Measurements from ENCODE around the gene KXD1. TPM values are rescaled to one million over a fixed set of nuclear protein-coding genes. Genes with fewer than 3 reads are reported as not detected.

KXD1 gene
- total and polyA plus RNA-seq, 2 donors (not counting 1 experiment from before 2014, with no cell fraction given) = 90.0 to 166 TPM

- no peaks in the 10 kb centered on the region for H3K9me3 Mint-ChIP-seq (ENCODE audit: insufficient read depth)
- peak within 1 kb of the TSS; percentile 66 for H3K4me3 Mint-ChIP-seq
Observed at GRCh38 chr19:18606281-18607225, 48.9 kb downstream of the KXD1 start, which contains the start of gene CRLF1. Gene CRLF1, minus strand, starts transcription at chr19:18606799. Its CDS starts 143 bp downstream, at chr19:18606656.

More at GRCh38 chr19:18606281-18607225, 48.9 kb downstream of the KXD1 start, which contains the start of gene CRLF1:
- ChIA-PET CTCF (no interaction called here), POLR2A (no interaction called here)
- WGBS (ENCODE audit: insufficient coverage) = 2% methylated on average over 90 of the region's 116 CpGs
- no peak within 1 kb of the TSS for H3K27ac Mint-ChIP-seq
- Histone ChIP-seq H3K79me2 (ENCODE audit: control insufficient read depth, insufficient read depth, low read length) (no peaks in the 10 kb centered on the region), H3K4me3 (ENCODE audit: control extremely low read depth in 1 of 5, extremely low read depth in 1 of 5, insufficient read depth in 1 of 5, low read depth in 2 of 5, low read length in 4 of 5) (no peak within 1 kb of the TSS), H3K36me3 (replicated peaks in 1 of 2; ENCODE audit: control extremely low read depth in 1 of 2, control insufficient read depth in 1 of 2, extremely low read depth in 1 of 2, insufficient read depth in 2 of 2, low read length in 1 of 2) (no peaks in the 10 kb centered on the region), H3K27ac (ENCODE audit: low read length in 2 of 2) (no peak within 1 kb of the TSS), H3K9ac (ENCODE audit: low read length) (no peak within 1 kb of the TSS), H4K20me1 (ENCODE audit: control insufficient read depth, insufficient read depth, low read length, poor library complexity, severe bottlenecking) (no peaks in the 10 kb centered on the region), H3K9me3 (ENCODE audit: control extremely low read depth in 1 of 3, control insufficient read depth in 2 of 3, insufficient read depth in 1 of 3, low read length in 2 of 3) (peaks cover 0 to 21% (median 0%) of the 10 kb centered on the region in 3 donors), H2AFZ (ENCODE audit: insufficient read depth, low read depth, low read length, poor library complexity, severe bottlenecking) (no peak within 1 kb of the TSS), H3K4me1 (ENCODE audit: control insufficient read depth in 2 of 2, insufficient read depth in 2 of 2, low read length in 2 of 2) (peaks cover 40 to 41% of the 10 kb centered on the region in 2 donors), H3K27me3 (replicated peaks in 1 of 4; ENCODE audit: control extremely low read depth in 1 of 4, control insufficient read depth in 3 of 4, insufficient read depth in 4 of 4, low read length in 3 of 4) (peaks cover 0 to 84% (median 62%) of the 10 kb centered on the region in 4 experiments), H3K4me2 (replicated peaks; ENCODE audit: low read depth, low read length, poor library complexity, severe bottlenecking) (peak within 1 kb of the TSS; percentile 69)
- peaks cover 48% of the 10 kb centered on the region for H3K27me3 Mint-ChIP-seq
- TF ChIP-seq EZH2 (IDR thresholded peaks at IDR 0.05; ENCODE audit: borderline replicate concordance, insufficient read depth, low read depth, low read length, poor library complexity, severe bottlenecking) (no peak), CTCF (IDR thresholded peaks at IDR 0.05) (no peak)
- no peak for DNase-seq
- H3K4me1 Mint-ChIP-seq = peaks cover 29% of the 10 kb centered on the region
- ATAC-seq (ENCODE audit: low read depth) = no peak
- intact Hi-C loops (cut with micrococcal nuclease) = no loop called here

Data from B cell (primary cell).